Choroid plexus epithelial cell (primary cell): ENCODE measurements around the gene ZNF609.
"Not testable (repeated sequence)": the region's sequence is repeated elsewhere in the genome, so short reads cannot be mapped to it uniquely, and the experiment has no call there.

Experiments used
- DNase-seq: peaks from one replicate; pipeline ENCODE4 v3.0.0-alpha.2; 2010; ENCODE audit warnings: low read depth
- H3K4me3 ChIP-seq: 2 replicates; pipeline ENCODE4 v1.5.1; 2011; ENCODE audit warnings: low read depth, mild to moderate bottlenecking, control low read depth, low read length, moderate library complexity
- CTCF ChIP-seq: conservative IDR thresholded peaks from 2 replicates; pipeline ENCODE4 v1.5.1; 2011; ENCODE audit warnings: low read depth, mild to moderate bottlenecking, control low read depth, inconsistent platforms, low read length, moderate library complexity

ZNF609 gene

GRCh38 chr15:64637412-64637811 is 177.0 kb downstream of the ZNF609 start:
- no peak for TF ChIP-seq CTCF
- DNase-seq, result no peak
- no peak overlapping the region for H3K4me3 ChIP-seq

- not testable (repeated sequence) for DNase-seq, H3K4me3 ChIP-seq
These were observed 179.4 kb downstream of the ZNF609 start for GRCh38 chr15:64639744-64640143.

GRCh38 chr15:64640146-64640871 is 179.9 kb downstream of the ZNF609 start:
- H3K4me3 ChIP-seq, result no peak overlapping the region
- TF ChIP-seq CTCF, result no peak

GRCh38 chr15:64642875-64643274 is 182.5 kb downstream of the ZNF609 start:
- H3K4me3 ChIP-seq, result no peak overlapping the region
- no peak for TF ChIP-seq CTCF
- no peak for DNase-seq

More at GRCh38 chr15:64640146-64640871, 179.9 kb downstream of the ZNF609 start:
- DNase-seq, result no peak

- H3K4me3 ChIP-seq, result no peak overlapping the region
These were observed 183.3 kb downstream of the ZNF609 start for GRCh38 chr15:64643685-64644084.

GRCh38 chr15:64644811-64645210 is 184.4 kb downstream of the ZNF609 start:
- not testable (repeated sequence) for DNase-seq, H3K4me3 ChIP-seq

More at GRCh38 chr15:64643685-64644084, 183.3 kb downstream of the ZNF609 start:
- DNase-seq, result no peak
- no peak for TF ChIP-seq CTCF

GRCh38 chr15:64645995-64646394 is 185.6 kb downstream of the ZNF609 start:
- TF ChIP-seq CTCF, result no peak
- no peak overlapping the region for H3K4me3 ChIP-seq

GRCh38 chr15:64647367-64647766 is 187.0 kb downstream of the ZNF609 start:
- no peak for TF ChIP-seq CTCF
- H3K4me3 ChIP-seq, result no peak overlapping the region
- DNase-seq, result no peak

More at GRCh38 chr15:64645995-64646394, 185.6 kb downstream of the ZNF609 start:
- DNase-seq, result no peak
